Islet of Langerhans (tissue), 1 donor: ENCODE data around the gene NUBP2.

ENCODE experiments used
- FAIRE-seq: peaks from one replicate; lab custom pipeline; 2011; peaks lifted over from hg19 to GRCh38; lab: Jason Lieb, UNC

Gene NUBP2

GRCh38 chr16:1810106-1810505 is 27.3 kb downstream of the NUBP2 start:
- FAIRE-seq, result no peak

GRCh38 chr16:1810536-1810935 is 27.8 kb downstream of the NUBP2 start:
- no peak for FAIRE-seq

- FAIRE-seq, result no peak
Measured at GRCh38 chr16:1812732-1813163, 30.0 kb downstream of the NUBP2 start.

- FAIRE-seq, result no peak
Measured at GRCh38 chr16:1815461-1815860, 32.7 kb downstream of the NUBP2 start.

GRCh38 chr16:1816396-1817275 is 33.9 kb downstream of the NUBP2 start:
- FAIRE-seq, result no peak

GRCh38 chr16:1817276-1817589 is 34.5 kb downstream of the NUBP2 start:
- FAIRE-seq, result no peak

GRCh38 chr16:1817716-1818115 is 35.0 kb downstream of the NUBP2 start:
- no peak for FAIRE-seq

- FAIRE-seq, result no peak
Measured at GRCh38 chr16:1818204-1818872, 35.6 kb downstream of the NUBP2 start.

GRCh38 chr16:1818873-1819525 is 36.2 kb downstream of the NUBP2 start:
- FAIRE-seq, result no peak

- FAIRE-seq, result no peak
Measured at GRCh38 chr16:1819611-1820010, 36.9 kb downstream of the NUBP2 start.

- no peak for FAIRE-seq
Measured at GRCh38 chr16:1820096-1820945, 37.6 kb downstream of the NUBP2 start.

GRCh38 chr16:1820946-1821290 is 38.2 kb downstream of the NUBP2 start:
- FAIRE-seq, result no peak

- no peak for FAIRE-seq
Measured at GRCh38 chr16:1821861-1822611, 39.3 kb downstream of the NUBP2 start.

- no peak for FAIRE-seq
Measured at GRCh38 chr16:1822801-1823200, 40.0 kb downstream of the NUBP2 start.

- FAIRE-seq, result no peak
Measured at GRCh38 chr16:1823821-1824220, 41.1 kb downstream of the NUBP2 start.

- FAIRE-seq, result no peak
Measured at GRCh38 chr16:1825381-1825863, 42.7 kb downstream of the NUBP2 start.

- no peak for FAIRE-seq
Measured at GRCh38 chr16:1825864-1826690, 43.3 kb downstream of the NUBP2 start.

- no peak for FAIRE-seq
Measured at GRCh38 chr16:1826691-1827573, 44.2 kb downstream of the NUBP2 start, which contains the start of the genes FAHD1 and HAGH. FAHD1 (plus strand) TSS chr16:1827206; CDS start chr16:1827239, 33 bp downstream. HAGH (minus strand) TSS chr16:1826825; CDS start chr16:1826787, 38 bp downstream.
